ENCODE data around the gene ELOVL2. TPM values are rescaled to one million over a fixed set of nuclear protein-coding genes. Genes with fewer than 3 reads are reported as not detected.
A peak's percentile ranks its signal among the peaks of the same experiment; 100 is the strongest.

Gene ELOVL2
- polyA plus RNA-seq, 1 donor = 12.4 TPM

GRCh38 chr6:11062083-11062482 lies 18.0 kb upstream of the ELOVL2 start:
- DNase-seq = no peak

- no peak for DNase-seq
These were observed 14.3 kb upstream of the ELOVL2 start for GRCh38 chr6:11058406-11058805.

GRCh38 chr6:11056871-11057270 lies 12.8 kb upstream of the ELOVL2 start:
- DNase-seq = no peak

GRCh38 chr6:11055127-11055627 lies 11.1 kb upstream of the ELOVL2 start:
- no peak for DNase-seq

- no peak for DNase-seq
These were observed 10.6 kb upstream of the ELOVL2 start for GRCh38 chr6:11054722-11055121.

- DNase-seq = no peak
These were observed 9.2 kb upstream of the ELOVL2 start for GRCh38 chr6:11053307-11053706.

GRCh38 chr6:11050731-11051130 lies 6.6 kb upstream of the ELOVL2 start:
- DNase-seq = no peak

GRCh38 chr6:11044712-11045167 lies 635 bp upstream of the ELOVL2 start:
- no peak for DNase-seq

GRCh38 chr6:11043378-11043960 lies 636 bp downstream of the ELOVL2 start:
- peak; percentile 63 for DNase-seq

- no peak for DNase-seq
These were observed 1.2 kb downstream of the ELOVL2 start for GRCh38 chr6:11042750-11043377.

- DNase-seq = no peak
These were observed 1.9 kb downstream of the ELOVL2 start for GRCh38 chr6:11042025-11042749.

GRCh38 chr6:11040134-11040533 lies 4.0 kb downstream of the ELOVL2 start:
- DNase-seq = no peak

GRCh38 chr6:11039040-11039439 lies 5.1 kb downstream of the ELOVL2 start:
- no peak for DNase-seq

GRCh38 chr6:11036977-11037430 lies 7.1 kb downstream of the ELOVL2 start:
- no peak for DNase-seq

GRCh38 chr6:11036351-11036740 lies 7.8 kb downstream of the ELOVL2 start:
- DNase-seq = no peak

GRCh38 chr6:11035616-11036350 lies 8.3 kb downstream of the ELOVL2 start:
- no peak for DNase-seq

GRCh38 chr6:11033825-11034224 lies 10.3 kb downstream of the ELOVL2 start:
- DNase-seq = no peak

- no peak for DNase-seq
These were observed 13.2 kb downstream of the ELOVL2 start for GRCh38 chr6:11030904-11031303.

GRCh38 chr6:11028959-11029358 lies 15.1 kb downstream of the ELOVL2 start:
- DNase-seq = no peak

GRCh38 chr6:11027565-11028110 lies 16.5 kb downstream of the ELOVL2 start:
- no peak for DNase-seq

GRCh38 chr6:11025921-11026635 lies 18.0 kb downstream of the ELOVL2 start:
- no peak for DNase-seq

Measured in left kidney (tissue), 2 donors.